PC-9 (cell line): ENCODE results near the gene PHC2. TPM values are rescaled to one million over a fixed set of nuclear protein-coding genes. Genes with fewer than 3 reads are reported as not detected.

Experiments
- BruUV-seq: library from RNA; stranded (reverse); fragments of 400-500 nt; replicated peaks from 2 replicates; lab custom pipeline; 2021; lab: Mats Ljungman, UMichigan
- CTCF ChIA-PET: fragments of 300-600 bp; sonication (Branson Sonifier 250); formaldehyde crosslinking; loops from one replicate; lab custom pipeline; 2022; ENCODE audit warnings: antibody characterized with exemption; lab: Charles Lee
- POLR2A ChIA-PET: fragments of 300-600 bp; sonication (Branson Sonifier 250); formaldehyde crosslinking; loops from one replicate; lab custom pipeline; 2022; ENCODE audit warnings: antibody characterized with exemption; ENCODE audit not compliant: unreplicated experiment; lab: Charles Lee
- DNase-seq, 2 experiments: peaks; one replicate each; pipeline versions ENCODE4 v3.0.0 to v3.0.0-alpha.2; 2015 to 2022; ENCODE audit warnings: mixed read lengths in 1 of 2
- H2AFZ ChIP-seq: fragments of 200-600 bp; sonication (generic); 2 replicates; pipeline ENCODE4 v1.8.1; 2017; ENCODE audit warnings: antibody characterized with exemption
- H3F3A ChIP-seq: fragments of 200-600 bp; sonication (generic); 2 replicates; pipeline ENCODE4 v1.8.1; 2017; ENCODE audit warnings: antibody characterized with exemption, mild to moderate bottlenecking, low read depth; ENCODE audit not compliant: insufficient read depth
- H3K27ac ChIP-seq: fragments of 200-600 bp; sonication (generic); 2 replicates; pipeline ENCODE4 v1.6.1; 2016; ENCODE audit warnings: mixed run types
- H3K27me3 ChIP-seq: fragments of 200-600 bp; sonication (generic); 2 replicates; pipeline ENCODE4 v1.6.1; 2016; ENCODE audit warnings: low read depth, mixed run types; ENCODE audit not compliant: insufficient read depth
- H3K36me3 ChIP-seq: fragments of 200-600 bp; sonication (generic); 2 replicates; pipeline ENCODE4 v1.6.1; 2016; ENCODE audit warnings: low read depth, mixed run types
- H3K4me1 ChIP-seq: fragments of 200-600 bp; sonication (generic); replicated peaks from 2 replicates; pipeline ENCODE4 v1.6.1; 2016; ENCODE audit warnings: mixed run types; ENCODE audit not compliant: insufficient read depth
- H3K4me2 ChIP-seq: fragments of 200-600 bp; sonication (generic); 2 replicates; pipeline ENCODE4 v1.6.1; 2017; ENCODE audit warnings: mixed run types
- H3K4me3 ChIP-seq: fragments of 200-600 bp; sonication (generic); 2 replicates; pipeline ENCODE4 v1.6.1; 2016; ENCODE audit warnings: mixed run types
- H3K79me2 ChIP-seq: fragments of 200-600 bp; sonication (generic); 2 replicates; pipeline ENCODE4 v1.6.1; 2017; ENCODE audit warnings: low read depth, mixed run types
- H3K9me2 ChIP-seq: fragments of 200-600 bp; sonication (generic); 2 replicates; pipeline ENCODE4 v1.8.1; 2017; ENCODE audit warnings: mild to moderate bottlenecking; ENCODE audit not compliant: insufficient read depth
- H3K9me3 ChIP-seq: fragments of 200-600 bp; sonication (generic); 2 replicates; pipeline ENCODE4 v1.8.1; 2016; ENCODE audit warnings: low read depth; ENCODE audit not compliant: insufficient read depth
- H4K20me1 ChIP-seq: fragments of 200-600 bp; sonication (generic); 2 replicates; pipeline ENCODE4 v1.8.1; 2017; ENCODE audit not compliant: insufficient read depth
- EZH2 ChIP-seq: fragments of 200-600 bp; sonication (generic); IDR thresholded peaks from 2 replicates; pipeline ENCODE4 v1.8.0; 2017; ENCODE audit warnings: antibody characterized with exemption, low read depth
- intact Hi-C: fragments of 100-400 bp; cut with micrococcal nuclease; formaldehyde crosslinking; loops from one replicate; pipeline ENCODE4 v1.10.0; 2022; ENCODE audit not compliant: unreplicated experiment
- total RNA-seq: library from RNA; stranded (reverse); gene quantifications from 2 replicates; pipeline ENCODE4 v1.2.3, GENCODE V29; 2021
- TF ChIP-seq, protein P1 (sequence below): fragments of 200-600 bp; sonication (generic); conservative IDR thresholded peaks from 2 replicates; pipeline ENCODE4 v1.6.1; 2017; ENCODE audit warnings: mixed run types, antibody characterized with exemption, mild to moderate bottlenecking, moderate library complexity

PHC2 gene
- total RNA-seq, 1 experiment from 2014 or later, result 48.1 TPM

DNA sequence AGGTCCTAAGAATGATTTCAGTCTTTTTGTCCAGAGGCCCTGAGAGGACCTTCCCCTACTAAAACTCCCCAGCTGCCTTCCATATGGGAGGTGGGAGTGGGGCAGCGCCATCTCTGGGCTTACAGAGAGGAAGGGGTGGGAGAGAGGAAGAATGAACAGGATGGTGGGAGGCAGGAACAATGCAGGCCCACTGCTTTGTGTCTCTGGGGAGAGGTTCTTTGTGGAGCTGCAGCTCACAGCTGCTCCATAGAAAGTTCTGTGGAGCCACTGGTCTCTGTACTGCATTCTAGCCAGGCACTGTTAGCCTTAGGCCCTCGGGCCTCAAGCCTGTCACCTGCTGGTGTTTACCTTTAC, 66.4 kb downstream of the PHC2 start:
- Histone ChIP-seq H3K27me3 (no peaks in the 10 kb centered on the region), H3K4me3 (no peak overlapping the region), H2AFZ (no peak overlapping the region), H3K36me3 (0 out of 2 replicates have a peak, but pooled peaks cover 5% of the 10 kb centered on the region), H3K4me2 (no peak overlapping the region), H3K4me1 (peaks cover 14% of the 10 kb centered on the region), H3F3A (peaks cover 13% of the 10 kb centered on the region), H3K79me2 (no peaks in the 10 kb centered on the region), H3K9me3 (no peaks in the 10 kb centered on the region), H3K9me2 (no peaks in the 10 kb centered on the region), H3K27ac (no peak overlapping the region), H4K20me1 (no peaks in the 10 kb centered on the region)
- no peak for DNase-seq
- TF ChIP-seq, protein P1, sequence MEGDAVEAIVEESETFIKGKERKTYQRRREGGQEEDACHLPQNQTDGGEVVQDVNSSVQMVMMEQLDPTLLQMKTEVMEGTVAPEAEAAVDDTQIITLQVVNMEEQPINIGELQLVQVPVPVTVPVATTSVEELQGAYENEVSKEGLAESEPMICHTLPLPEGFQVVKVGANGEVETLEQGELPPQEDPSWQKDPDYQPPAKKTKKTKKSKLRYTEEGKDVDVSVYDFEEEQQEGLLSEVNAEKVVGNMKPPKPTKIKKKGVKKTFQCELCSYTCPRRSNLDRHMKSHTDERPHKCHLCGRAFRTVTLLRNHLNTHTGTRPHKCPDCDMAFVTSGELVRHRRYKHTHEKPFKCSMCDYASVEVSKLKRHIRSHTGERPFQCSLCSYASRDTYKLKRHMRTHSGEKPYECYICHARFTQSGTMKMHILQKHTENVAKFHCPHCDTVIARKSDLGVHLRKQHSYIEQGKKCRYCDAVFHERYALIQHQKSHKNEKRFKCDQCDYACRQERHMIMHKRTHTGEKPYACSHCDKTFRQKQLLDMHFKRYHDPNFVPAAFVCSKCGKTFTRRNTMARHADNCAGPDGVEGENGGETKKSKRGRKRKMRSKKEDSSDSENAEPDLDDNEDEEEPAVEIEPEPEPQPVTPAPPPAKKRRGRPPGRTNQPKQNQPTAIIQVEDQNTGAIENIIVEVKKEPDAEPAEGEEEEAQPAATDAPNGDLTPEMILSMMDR, result no peak
- TF ChIP-seq EZH2, result no peak
- POLR2A ChIA-PET, result no interaction called here
- CTCF ChIA-PET, result no interaction called here
- no TSS peak for BruUV-seq
- intact Hi-C loops, result no loop called here

DNA sequence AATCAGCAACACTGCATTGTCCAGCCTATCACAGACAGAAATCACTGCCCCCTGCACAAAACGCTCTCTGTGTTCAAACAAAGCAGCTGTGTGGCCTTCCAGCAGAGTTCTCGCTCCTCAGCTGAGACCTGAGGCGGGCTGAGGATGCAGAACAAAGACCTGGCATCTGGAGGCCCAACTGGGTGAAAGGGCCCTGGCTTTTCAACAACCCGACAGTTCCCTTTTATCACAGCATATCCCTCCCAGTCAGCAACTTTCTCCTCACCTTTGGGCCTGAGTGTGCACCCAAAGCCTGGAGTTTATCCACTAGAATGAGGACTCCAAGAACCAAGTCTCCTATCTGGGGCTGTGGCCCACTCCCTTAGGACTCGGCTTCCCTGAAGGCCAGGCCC, 67.4 kb downstream of the PHC2 start:
- no peak overlapping the region for H3K4me2 ChIP-seq
- POLR2A ChIA-PET, result interaction anchor here (0.6 kb wide), 1 partner anchor 190 kb away, joined by 6 read pairs; no protein-coding TSS in a partner anchor
- no peaks in the 10 kb centered on the region for H4K20me1 ChIP-seq
- H2AFZ ChIP-seq, result no peak overlapping the region
- no peaks in the 10 kb centered on the region for H3K9me3 ChIP-seq
- H3F3A ChIP-seq, result peaks cover 16% of the 10 kb centered on the region
- H3K36me3 ChIP-seq, result 0 out of 2 replicates have a peak, but pooled peaks cover 5% of the 10 kb centered on the region
- TF ChIP-seq, protein P1, result no peak
- TF ChIP-seq EZH2, result no peak
- intact Hi-C loops, result no loop called here
- no peak overlapping the region for H3K4me3 ChIP-seq
- no peaks in the 10 kb centered on the region for H3K9me2 ChIP-seq
- DNase-seq, result no peak
- peaks cover 20% of the 10 kb centered on the region for H3K4me1 ChIP-seq
- H3K79me2 ChIP-seq, result no peaks in the 10 kb centered on the region
- no TSS peak for BruUV-seq
- H3K27ac ChIP-seq, result no peak overlapping the region
- CTCF ChIA-PET, result no interaction called here
- H3K27me3 ChIP-seq, result no peaks in the 10 kb centered on the region

DNA sequence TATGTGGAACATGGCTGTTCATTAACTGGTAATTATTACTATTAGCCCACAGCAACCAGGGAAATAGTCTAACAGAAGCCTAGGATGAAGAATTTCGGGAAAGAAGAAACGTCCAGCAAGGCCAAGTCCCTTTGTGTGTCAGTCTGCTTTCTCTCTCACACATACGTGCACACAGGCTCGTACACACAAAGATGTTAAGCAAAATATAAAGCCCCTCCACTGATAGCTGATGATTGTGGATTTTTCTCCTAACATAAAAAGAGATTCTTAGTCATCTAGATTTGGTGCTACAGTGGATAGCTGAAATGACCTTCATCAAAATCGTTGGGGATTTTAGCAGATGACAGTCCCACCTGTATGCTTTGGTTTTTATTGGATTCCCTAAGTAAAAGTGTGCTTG, 67.9 kb downstream of the PHC2 start:
- TF ChIP-seq EZH2, result no peak
- TF ChIP-seq, protein P1, result no peak
- no peak for DNase-seq
- Histone ChIP-seq H4K20me1 (no peaks in the 10 kb centered on the region), H3K36me3 (0 out of 2 replicates have a peak, but pooled peaks cover 5% of the 10 kb centered on the region), H3K4me3 (no peak overlapping the region), H3K4me2 (no peak overlapping the region), H3K27ac (no peak overlapping the region), H3F3A (peaks cover 16% of the 10 kb centered on the region), H3K27me3 (no peaks in the 10 kb centered on the region), H3K79me2 (no peaks in the 10 kb centered on the region), H3K4me1 (peaks cover 20% of the 10 kb centered on the region), H2AFZ (no peak overlapping the region), H3K9me2 (no peaks in the 10 kb centered on the region), H3K9me3 (no peaks in the 10 kb centered on the region)
- intact Hi-C loops, result no loop called here
- POLR2A ChIA-PET, result interaction anchor here (0.6 kb wide), 1 partner anchor 68 kb away, joined by 4 read pairs; no protein-coding TSS in a partner anchor
- CTCF ChIA-PET, result no interaction called here
- BruUV-seq, result no TSS peak
